ENCODE measurements around the gene PXMP2.
A peak's percentile ranks its signal among the peaks of the same experiment; 100 is the strongest.
"Not testable (repeated sequence)": the region's sequence is repeated elsewhere in the genome, so short reads cannot be mapped to it uniquely, and the experiment has no call there.

Gene PXMP2

GRCh38 chr12:132674561-132674960 is 12.8 kb upstream of the PXMP2 start:
- Histone ChIP-seq H3K4me3 (ENCODE audit: low read depth, low read length) (no peak overlapping the region), H3K27me3 (ENCODE audit: control insufficient read depth, insufficient read depth, low read length) (no peaks in the 10 kb centered on the region), H3K36me3 (ENCODE audit: control insufficient read depth, insufficient read depth, low read length) (peaks cover 91% of the 10 kb centered on the region)

GRCh38 chr12:132675757-132676432 is 11.5 kb upstream of the PXMP2 start:
- no peak overlapping the region for H3K4me3 ChIP-seq (ENCODE audit: low read depth, low read length)
- H3K36me3 ChIP-seq (ENCODE audit: control insufficient read depth, insufficient read depth, low read length) = peaks cover 94% of the 10 kb centered on the region
- H3K4me1 ChIP-seq (ENCODE audit: control insufficient read depth, insufficient read depth, low read length) = no peaks in the 10 kb centered on the region
- H3K27me3 ChIP-seq (ENCODE audit: control insufficient read depth, insufficient read depth, low read length) = no peaks in the 10 kb centered on the region
- H3K27ac ChIP-seq (ENCODE audit: low read depth, low read length) = no peak overlapping the region
- no peaks in the 10 kb centered on the region for H3K9me3 ChIP-seq (ENCODE audit: control insufficient read depth, insufficient read depth, low read length)
- H3K9ac ChIP-seq (ENCODE audit: low read depth, low read length) = no peak overlapping the region

More at GRCh38 chr12:132674561-132674960, 12.8 kb upstream of the PXMP2 start:
- Histone ChIP-seq H3K4me1 (ENCODE audit: control insufficient read depth, insufficient read depth, low read length) (no peaks in the 10 kb centered on the region), H3K9ac (ENCODE audit: low read depth, low read length) (no peak overlapping the region), H3K27ac (ENCODE audit: low read depth, low read length) (no peak overlapping the region), H3K9me3 (ENCODE audit: control insufficient read depth, insufficient read depth, low read length) (no peaks in the 10 kb centered on the region)

GRCh38 chr12:132677492-132677891 is 9.9 kb upstream of the PXMP2 start:
- H3K27me3 ChIP-seq (ENCODE audit: control insufficient read depth, insufficient read depth, low read length) = no peaks in the 10 kb centered on the region
- H3K9me3 ChIP-seq (ENCODE audit: control insufficient read depth, insufficient read depth, low read length) = no peaks in the 10 kb centered on the region
- H3K27ac ChIP-seq (ENCODE audit: low read depth, low read length) = no peak overlapping the region
- no peaks in the 10 kb centered on the region for H3K4me1 ChIP-seq (ENCODE audit: control insufficient read depth, insufficient read depth, low read length)
- H3K4me3 ChIP-seq (ENCODE audit: low read depth, low read length) = no peak overlapping the region
- peaks cover 83% of the 10 kb centered on the region for H3K36me3 ChIP-seq (ENCODE audit: control insufficient read depth, insufficient read depth, low read length)
- H3K9ac ChIP-seq (ENCODE audit: low read depth, low read length) = no peak overlapping the region

- no peak overlapping the region for H3K27ac ChIP-seq (ENCODE audit: low read depth, low read length)
- no peaks in the 10 kb centered on the region for H3K4me1 ChIP-seq (ENCODE audit: control insufficient read depth, insufficient read depth, low read length)
- no peaks in the 10 kb centered on the region for H3K9me3 ChIP-seq (ENCODE audit: control insufficient read depth, insufficient read depth, low read length)
- peaks cover 16% of the 10 kb centered on the region for H3K36me3 ChIP-seq (ENCODE audit: control insufficient read depth, insufficient read depth, low read length)
- no peak overlapping the region for H3K9ac ChIP-seq (ENCODE audit: low read depth, low read length)
- peaks cover 7% of the 10 kb centered on the region; the same call in 1 of the 2 replicates for H3K27me3 ChIP-seq (ENCODE audit: control insufficient read depth, insufficient read depth, low read length)
- no peak overlapping the region for H3K4me3 ChIP-seq (ENCODE audit: low read depth, low read length)
Observed at GRCh38 chr12:132685400-132685799, 2.0 kb upstream of the PXMP2 start.

GRCh38 chr12:132686825-132687210 is 569 bp upstream of the PXMP2 start:
- Histone ChIP-seq H3K9ac (ENCODE audit: low read depth, low read length) (peak overlapping the region; percentile 94), H3K9me3 (ENCODE audit: control insufficient read depth, insufficient read depth, low read length) (no peaks in the 10 kb centered on the region), H3K4me1 (ENCODE audit: control insufficient read depth, insufficient read depth, low read length) (no peaks in the 10 kb centered on the region), H3K36me3 (ENCODE audit: control insufficient read depth, insufficient read depth, low read length) (peaks cover 21% of the 10 kb centered on the region), H3K27me3 (ENCODE audit: control insufficient read depth, insufficient read depth, low read length) (peaks cover 7% of the 10 kb centered on the region; the same call in 1 of the 2 replicates), H3K4me3 (ENCODE audit: low read depth, low read length) (peak overlapping the region; percentile 81), H3K27ac (ENCODE audit: low read depth, low read length) (peak overlapping the region; percentile 90)

- no peak overlapping the region for H3K4me3 ChIP-seq (ENCODE audit: low read depth, low read length)
Observed at GRCh38 chr12:132689227-132689626, 1.8 kb downstream of the PXMP2 start.

GRCh38 chr12:132690112-132690511 is 2.7 kb downstream of the PXMP2 start:
- Histone ChIP-seq H3K27ac (ENCODE audit: low read depth, low read length) (no peak overlapping the region), H3K4me3 (ENCODE audit: low read depth, low read length) (no peak overlapping the region)

More at GRCh38 chr12:132689227-132689626, 1.8 kb downstream of the PXMP2 start:
- Histone ChIP-seq H3K9ac (ENCODE audit: low read depth, low read length) (no peak overlapping the region), H3K27ac (ENCODE audit: low read depth, low read length) (no peak overlapping the region), H3K27me3 (ENCODE audit: control insufficient read depth, insufficient read depth, low read length) (peaks cover 7% of the 10 kb centered on the region; the same call in 1 of the 2 replicates), H3K4me1 (ENCODE audit: control insufficient read depth, insufficient read depth, low read length) (no peaks in the 10 kb centered on the region), H3K9me3 (ENCODE audit: control insufficient read depth, insufficient read depth, low read length) (no peaks in the 10 kb centered on the region), H3K36me3 (ENCODE audit: control insufficient read depth, insufficient read depth, low read length) (peaks cover 21% of the 10 kb centered on the region)

GRCh38 chr12:132692030-132692429 is 4.6 kb downstream of the PXMP2 start:
- H3K27me3 ChIP-seq (ENCODE audit: control insufficient read depth, insufficient read depth, low read length); H3K9ac ChIP-seq (ENCODE audit: low read depth, low read length); H3K27ac ChIP-seq (ENCODE audit: low read depth, low read length); H3K4me1 ChIP-seq (ENCODE audit: control insufficient read depth, insufficient read depth, low read length); H3K4me3 ChIP-seq (ENCODE audit: low read depth, low read length); H3K9me3 ChIP-seq (ENCODE audit: control insufficient read depth, insufficient read depth, low read length): not testable (repeated sequence)
- H3K36me3 ChIP-seq (ENCODE audit: control insufficient read depth, insufficient read depth, low read length) = peaks cover 33% of the 10 kb centered on the region

More at GRCh38 chr12:132690112-132690511, 2.7 kb downstream of the PXMP2 start:
- Histone ChIP-seq H3K9ac (ENCODE audit: low read depth, low read length) (no peak overlapping the region), H3K9me3 (ENCODE audit: control insufficient read depth, insufficient read depth, low read length) (no peaks in the 10 kb centered on the region), H3K4me1 (ENCODE audit: control insufficient read depth, insufficient read depth, low read length) (no peaks in the 10 kb centered on the region), H3K27me3 (ENCODE audit: control insufficient read depth, insufficient read depth, low read length) (peaks cover 7% of the 10 kb centered on the region; the same call in 1 of the 2 replicates), H3K36me3 (ENCODE audit: control insufficient read depth, insufficient read depth, low read length) (peaks cover 22% of the 10 kb centered on the region)

- not testable (repeated sequence) for H3K4me1 ChIP-seq (ENCODE audit: control insufficient read depth, insufficient read depth, low read length); H3K27me3 ChIP-seq (ENCODE audit: control insufficient read depth, insufficient read depth, low read length); H3K27ac ChIP-seq (ENCODE audit: low read depth, low read length); H3K4me3 ChIP-seq (ENCODE audit: low read depth, low read length); H3K9ac ChIP-seq (ENCODE audit: low read depth, low read length); H3K9me3 ChIP-seq (ENCODE audit: control insufficient read depth, insufficient read depth, low read length)
- peaks cover 50% of the 10 kb centered on the region for H3K36me3 ChIP-seq (ENCODE audit: control insufficient read depth, insufficient read depth, low read length)
Observed at GRCh38 chr12:132694888-132695287, 7.5 kb downstream of the PXMP2 start.

GRCh38 chr12:132695431-132695830 is 8.0 kb downstream of the PXMP2 start:
- Histone ChIP-seq H3K9ac (ENCODE audit: low read depth, low read length) (no peak overlapping the region), H3K36me3 (ENCODE audit: control insufficient read depth, insufficient read depth, low read length) (peaks cover 44% of the 10 kb centered on the region), H3K27ac (ENCODE audit: low read depth, low read length) (no peak overlapping the region), H3K27me3 (ENCODE audit: control insufficient read depth, insufficient read depth, low read length) (no peaks in the 10 kb centered on the region), H3K4me3 (ENCODE audit: low read depth, low read length) (no peak overlapping the region), H3K9me3 (ENCODE audit: control insufficient read depth, insufficient read depth, low read length) (no peaks in the 10 kb centered on the region), H3K4me1 (ENCODE audit: control insufficient read depth, insufficient read depth, low read length) (no peaks in the 10 kb centered on the region)

GRCh38 chr12:132698341-132698740 is 11.0 kb downstream of the PXMP2 start:
- no peaks in the 10 kb centered on the region for H3K27me3 ChIP-seq (ENCODE audit: control insufficient read depth, insufficient read depth, low read length)
- H3K4me1 ChIP-seq (ENCODE audit: control insufficient read depth, insufficient read depth, low read length) = no peaks in the 10 kb centered on the region
- H3K36me3 ChIP-seq (ENCODE audit: control insufficient read depth, insufficient read depth, low read length) = peaks cover 49% of the 10 kb centered on the region
- no peak overlapping the region for H3K27ac ChIP-seq (ENCODE audit: low read depth, low read length)
- H3K9me3 ChIP-seq (ENCODE audit: control insufficient read depth, insufficient read depth, low read length) = no peaks in the 10 kb centered on the region
- H3K4me3 ChIP-seq (ENCODE audit: low read depth, low read length) = no peak overlapping the region
- no peak overlapping the region for H3K9ac ChIP-seq (ENCODE audit: low read depth, low read length)

Data from HUES48 (cell line).